Activated naive CD8-positive, alpha-beta T cell (primary cell): ENCODE results near the gene ANKEF1.
"Not testable (repeated sequence)": the region's sequence is repeated elsewhere in the genome, so short reads cannot be mapped to it uniquely, and the experiment has no call there.

ENCODE experiments used
- H3K27ac Mint-ChIP-seq: one replicate; pipeline ENCODE4 v1.8.0; 2021; ENCODE audit warnings: mixed read lengths
- H3K27me3 Mint-ChIP-seq: one replicate; pipeline ENCODE4 v1.8.0; 2021; ENCODE audit warnings: mixed read lengths
- H3K36me3 Mint-ChIP-seq: one replicate; pipeline ENCODE4 v1.8.0; 2021; ENCODE audit warnings: mixed read lengths
- H3K4me1 Mint-ChIP-seq: one replicate; pipeline ENCODE4 v1.8.0; 2021; ENCODE audit warnings: low read depth, mixed read lengths
- H3K4me3 Mint-ChIP-seq: one replicate; pipeline ENCODE4 v1.8.0; 2021; ENCODE audit warnings: mild to moderate bottlenecking, mixed read lengths
- H3K9me3 Mint-ChIP-seq: one replicate; pipeline ENCODE4 v1.8.0; 2021; ENCODE audit warnings: low read depth, mixed read lengths

Gene ANKEF1

GRCh38 chr20:10012464-10012863 is 22.3 kb upstream of the ANKEF1 start:
- Mint-ChIP-seq H3K27ac (no peak overlapping the region), H3K4me1 (no peaks in the 10 kb centered on the region), H3K27me3 (no peaks in the 10 kb centered on the region)

DNA sequence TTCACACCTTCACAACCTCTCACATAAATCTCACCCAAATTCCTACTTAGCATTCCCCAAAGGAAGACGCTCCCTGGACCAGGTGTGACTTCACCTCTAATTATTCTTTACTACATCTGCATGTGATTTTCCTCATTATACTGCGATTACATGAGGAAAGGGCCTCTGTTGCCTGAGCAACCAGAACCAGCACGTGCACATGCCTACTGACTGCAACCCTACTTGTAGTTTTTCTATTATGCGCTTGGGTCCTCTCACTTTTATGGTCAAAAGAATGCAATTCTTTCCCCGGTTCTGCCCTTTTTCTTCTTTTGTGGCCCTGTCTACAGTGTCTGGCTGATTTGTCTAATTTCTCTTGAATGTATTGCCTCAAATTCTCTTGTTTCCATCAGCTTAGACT is 20.4 kb upstream of the ANKEF1 start:
- H3K4me1 Mint-ChIP-seq: no peaks in the 10 kb centered on the region
- H3K27me3 Mint-ChIP-seq: no peaks in the 10 kb centered on the region
- no peak overlapping the region for H3K27ac Mint-ChIP-seq
- no peaks in the 10 kb centered on the region for H3K36me3 Mint-ChIP-seq
- H3K4me3 Mint-ChIP-seq: no peak overlapping the region
- H3K9me3 Mint-ChIP-seq: no peaks in the 10 kb centered on the region

More at GRCh38 chr20:10012464-10012863, 22.3 kb upstream of the ANKEF1 start:
- Mint-ChIP-seq H3K9me3 (no peaks in the 10 kb centered on the region), H3K4me3 (no peak overlapping the region), H3K36me3 (no peaks in the 10 kb centered on the region)

- Mint-ChIP-seq H3K36me3 (no peaks in the 10 kb centered on the region), H3K27me3 (peaks cover 23% of the 10 kb centered on the region)
These were observed 13.8 kb upstream of the ANKEF1 start for GRCh38 chr20:10020937-10021336.

DNA sequence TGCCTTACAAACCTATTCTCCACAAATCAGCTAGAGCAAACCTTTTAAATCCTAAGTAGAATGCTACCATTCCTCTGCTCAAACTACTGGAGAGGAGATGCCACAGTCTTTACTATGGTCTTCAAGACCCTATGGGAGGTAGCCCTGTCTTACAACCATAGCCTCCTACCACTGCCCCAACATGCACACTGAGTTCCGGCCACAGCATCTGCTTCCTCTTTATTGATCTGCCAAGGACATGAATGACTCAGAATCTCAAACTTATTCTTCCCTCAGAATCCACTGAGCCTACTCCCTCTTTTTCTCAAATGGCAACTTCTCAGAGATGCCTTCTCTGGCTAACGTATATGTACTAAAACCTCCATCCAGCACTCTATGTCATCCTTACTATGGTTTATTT is 12.2 kb upstream of the ANKEF1 start:
- no peaks in the 10 kb centered on the region for H3K36me3 Mint-ChIP-seq
- no peaks in the 10 kb centered on the region for H3K4me1 Mint-ChIP-seq
- H3K27ac Mint-ChIP-seq: no peak overlapping the region
- H3K9me3 Mint-ChIP-seq: peaks cover 7% of the 10 kb centered on the region
- H3K27me3 Mint-ChIP-seq: peaks cover 28% of the 10 kb centered on the region
- H3K4me3 Mint-ChIP-seq: no peak overlapping the region

More at GRCh38 chr20:10020937-10021336, 13.8 kb upstream of the ANKEF1 start:
- Mint-ChIP-seq H3K27ac (no peak overlapping the region), H3K4me3 (no peak overlapping the region), H3K9me3 (no peaks in the 10 kb centered on the region), H3K4me1 (no peaks in the 10 kb centered on the region)

GRCh38 chr20:10023911-10024310 is 10.9 kb upstream of the ANKEF1 start:
- H3K27me3 Mint-ChIP-seq: peaks cover 34% of the 10 kb centered on the region
- H3K27ac Mint-ChIP-seq: no peak overlapping the region
- no peaks in the 10 kb centered on the region for H3K4me1 Mint-ChIP-seq
- H3K36me3 Mint-ChIP-seq: no peaks in the 10 kb centered on the region
- no peak overlapping the region for H3K4me3 Mint-ChIP-seq
- H3K9me3 Mint-ChIP-seq: peaks cover 7% of the 10 kb centered on the region

GRCh38 chr20:10031451-10032215 is 3.2 kb upstream of the ANKEF1 start:
- H3K4me3 Mint-ChIP-seq, H3K36me3 Mint-ChIP-seq, H3K9me3 Mint-ChIP-seq, H3K27ac Mint-ChIP-seq: not testable (repeated sequence)
- peaks cover 12% of the 10 kb centered on the region for H3K4me1 Mint-ChIP-seq
- peaks cover 15% of the 10 kb centered on the region for H3K27me3 Mint-ChIP-seq

DNA sequence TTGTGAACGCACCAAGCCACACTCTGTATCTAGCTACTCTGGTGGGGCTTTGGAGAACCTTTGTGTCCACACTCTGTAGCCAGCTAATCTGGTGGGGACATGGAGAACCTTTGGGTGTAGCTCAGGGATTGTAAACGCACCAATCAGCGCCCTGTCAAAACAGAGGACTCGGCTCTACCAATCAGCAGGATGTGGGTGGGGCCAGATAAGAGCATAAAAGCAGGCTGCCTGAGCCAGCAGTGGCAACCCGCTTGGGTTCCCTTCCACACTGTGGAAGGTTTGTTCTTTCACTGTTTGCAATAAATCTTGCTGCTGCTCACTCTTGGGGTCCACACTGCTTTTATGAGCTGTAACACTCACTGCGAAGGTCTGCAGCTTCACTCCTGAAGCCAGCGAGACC is 2.5 kb upstream of the ANKEF1 start:
- H3K36me3 Mint-ChIP-seq, H3K4me3 Mint-ChIP-seq, H3K9me3 Mint-ChIP-seq, H3K27ac Mint-ChIP-seq: not testable (repeated sequence)
- Mint-ChIP-seq H3K27me3 (peaks cover 13% of the 10 kb centered on the region), H3K4me1 (peaks cover 16% of the 10 kb centered on the region)

DNA sequence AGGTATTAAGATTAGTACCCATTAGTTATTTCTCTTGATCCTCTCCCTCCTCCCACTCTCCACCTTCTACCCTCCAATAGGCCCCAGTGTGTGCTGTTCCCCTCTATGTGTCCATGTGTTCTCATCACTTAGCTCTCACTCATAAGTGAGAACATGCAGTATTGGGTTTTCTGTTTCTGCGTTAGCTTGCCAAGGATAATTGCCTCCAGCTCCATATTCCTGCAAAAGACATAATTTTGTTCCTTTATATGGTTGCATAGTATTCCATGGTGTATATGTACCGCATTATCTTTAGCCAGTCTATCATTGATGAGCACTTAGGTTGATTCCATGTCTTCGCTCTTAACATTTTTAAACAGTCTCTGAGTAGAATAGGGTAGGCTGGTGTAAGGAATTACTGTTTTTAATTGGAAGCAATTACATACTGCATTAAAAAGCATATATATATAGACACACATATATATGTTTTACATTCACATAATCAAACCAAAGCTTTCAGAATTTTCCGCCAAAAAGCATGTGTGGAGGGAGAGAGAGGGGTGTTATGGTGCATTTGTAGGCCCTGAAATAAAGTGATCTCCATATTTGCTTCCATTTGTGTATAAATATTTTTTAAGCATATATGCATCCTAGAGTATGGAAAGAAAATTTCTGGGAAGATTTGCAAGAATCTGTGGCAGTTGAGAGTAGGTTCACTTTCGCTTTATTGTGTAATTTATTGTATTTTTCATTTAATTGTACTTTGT is 709 bp upstream of the ANKEF1 start:
- Mint-ChIP-seq H3K36me3 (peaks cover 8% of the 10 kb centered on the region), H3K27ac (no peak overlapping the region), H3K27me3 (peaks cover 4% of the 10 kb centered on the region), H3K4me3 (peak overlapping the region; percentile 71), H3K4me1 (peaks cover 19% of the 10 kb centered on the region), H3K9me3 (no peaks in the 10 kb centered on the region)

DNA sequence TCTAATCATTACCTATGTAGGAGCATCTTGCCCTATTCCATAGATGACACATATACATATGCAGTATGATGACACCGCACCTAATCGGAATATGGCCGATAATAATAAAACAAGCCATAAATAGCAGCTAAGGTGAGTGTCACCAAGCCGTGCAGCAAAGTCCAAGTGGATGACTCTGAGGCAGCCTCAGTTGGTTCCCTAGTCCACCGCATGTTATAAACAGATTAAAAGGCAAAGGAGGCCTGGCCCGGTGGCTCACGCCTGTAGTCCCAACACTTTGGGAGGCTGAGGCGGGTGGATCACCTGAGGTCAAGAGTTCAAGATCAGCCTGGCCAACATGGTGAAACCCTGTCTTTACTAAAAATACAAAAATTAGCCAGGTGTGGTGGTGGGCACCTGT is 1.5 kb downstream of the ANKEF1 start:
- H3K27me3 Mint-ChIP-seq, H3K9me3 Mint-ChIP-seq, H3K27ac Mint-ChIP-seq: not testable (repeated sequence)
- Mint-ChIP-seq H3K4me1 (peaks cover 19% of the 10 kb centered on the region), H3K4me3 (peak overlapping the region; percentile 80), H3K36me3 (peaks cover 14% of the 10 kb centered on the region)

DNA sequence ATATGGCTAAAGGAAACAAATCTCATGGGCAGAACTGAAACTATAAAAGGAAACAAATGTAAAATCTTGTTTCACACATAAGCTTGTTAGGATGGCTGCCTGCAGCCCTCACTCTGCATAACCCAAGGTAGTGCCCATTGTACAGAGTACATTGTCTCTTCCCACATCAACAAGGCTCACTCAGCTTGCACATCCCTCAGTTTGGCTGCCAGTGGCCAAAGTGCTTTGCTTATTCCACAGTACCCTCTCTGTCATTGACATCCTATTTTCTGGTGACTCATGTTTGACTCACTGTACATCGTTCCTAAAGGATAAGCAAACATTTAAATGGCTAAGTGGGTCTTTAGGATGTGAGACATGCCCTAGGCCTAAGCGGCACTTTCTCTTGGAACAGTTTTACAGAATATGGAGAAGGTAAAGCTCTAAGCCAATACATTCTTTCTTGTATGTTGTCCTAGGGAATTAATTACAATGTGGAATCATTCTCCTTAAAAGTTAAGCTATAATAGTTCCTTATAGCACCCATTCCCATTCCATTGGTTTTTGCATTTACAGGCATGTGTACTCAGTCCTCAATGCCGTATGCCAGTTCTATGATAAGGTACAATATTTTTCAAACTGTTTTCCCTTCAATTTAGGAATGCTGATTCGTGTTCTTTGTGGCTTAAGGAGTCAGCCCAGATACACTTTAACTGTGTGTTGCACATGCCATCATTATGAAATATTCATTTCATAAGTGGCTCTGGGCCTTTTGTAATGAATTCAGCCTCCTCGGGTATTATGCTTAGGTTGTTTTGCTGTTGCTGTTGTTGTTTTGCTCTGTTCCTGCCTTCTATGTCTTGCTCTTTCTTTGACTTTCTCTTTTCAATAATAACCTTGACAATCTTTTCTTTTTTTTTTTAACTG is 5.5 kb downstream of the ANKEF1 start:
- H3K9me3 Mint-ChIP-seq: no peaks in the 10 kb centered on the region
- peaks cover 20% of the 10 kb centered on the region for H3K4me1 Mint-ChIP-seq
- H3K27me3 Mint-ChIP-seq: no peaks in the 10 kb centered on the region
- peaks cover 22% of the 10 kb centered on the region for H3K36me3 Mint-ChIP-seq
- H3K4me3 Mint-ChIP-seq: no peak overlapping the region
- H3K27ac Mint-ChIP-seq: no peak overlapping the region

DNA sequence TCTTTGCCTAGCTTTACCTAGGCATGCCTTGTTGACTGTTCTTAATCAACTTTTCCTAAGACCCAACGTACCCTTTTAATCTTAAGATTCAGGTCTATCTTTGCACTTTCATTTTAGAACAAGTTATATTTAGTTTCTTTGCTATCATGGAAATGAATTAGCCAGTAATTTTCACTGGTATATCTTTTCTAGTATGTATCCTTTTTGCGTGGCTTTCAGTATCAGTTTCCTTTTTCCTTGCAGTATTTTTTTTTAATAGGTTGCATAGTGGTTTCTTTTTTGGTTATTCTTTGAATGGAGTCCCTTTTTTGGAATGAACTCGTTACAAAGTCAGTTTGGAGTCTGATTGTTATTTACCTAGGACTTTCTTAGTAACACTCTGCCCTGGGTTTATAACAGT is 7.3 kb downstream of the ANKEF1 start:
- Mint-ChIP-seq H3K27me3 (no peaks in the 10 kb centered on the region), H3K4me3 (no peak overlapping the region), H3K27ac (no peak overlapping the region), H3K4me1 (peaks cover 10% of the 10 kb centered on the region), H3K9me3 (no peaks in the 10 kb centered on the region), H3K36me3 (peaks cover 23% of the 10 kb centered on the region)

- Mint-ChIP-seq H3K36me3 (peaks cover 17% of the 10 kb centered on the region), H3K27ac (no peak overlapping the region), H3K4me1 (no peaks in the 10 kb centered on the region), H3K9me3 (no peaks in the 10 kb centered on the region), H3K4me3 (no peak overlapping the region), H3K27me3 (no peaks in the 10 kb centered on the region)
These were observed 12.6 kb downstream of the ANKEF1 start for GRCh38 chr20:10047427-10047826.

DNA sequence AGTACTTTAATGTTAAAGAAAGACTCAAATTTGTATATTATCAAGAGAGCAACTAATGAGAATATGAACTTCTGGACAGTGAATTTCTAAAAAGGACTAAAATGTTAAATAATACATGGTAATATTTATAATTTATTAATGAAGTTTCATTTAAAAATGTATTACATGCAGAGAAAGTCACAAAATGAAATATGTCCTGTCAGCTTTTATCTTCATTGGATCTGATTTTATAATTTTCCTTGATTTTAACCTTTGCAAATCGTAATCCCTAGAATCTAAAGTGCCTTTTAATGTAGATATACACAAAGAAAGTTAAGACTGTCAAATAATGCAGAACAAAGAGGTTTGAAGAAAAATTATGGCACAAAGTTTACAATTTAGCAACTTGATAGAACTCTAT is 16.4 kb downstream of the ANKEF1 start:
- Mint-ChIP-seq H3K4me3 (no peak overlapping the region), H3K36me3 (peaks cover 27% of the 10 kb centered on the region), H3K27ac (no peak overlapping the region), H3K27me3 (no peaks in the 10 kb centered on the region), H3K9me3 (no peaks in the 10 kb centered on the region), H3K4me1 (no peaks in the 10 kb centered on the region)

DNA sequence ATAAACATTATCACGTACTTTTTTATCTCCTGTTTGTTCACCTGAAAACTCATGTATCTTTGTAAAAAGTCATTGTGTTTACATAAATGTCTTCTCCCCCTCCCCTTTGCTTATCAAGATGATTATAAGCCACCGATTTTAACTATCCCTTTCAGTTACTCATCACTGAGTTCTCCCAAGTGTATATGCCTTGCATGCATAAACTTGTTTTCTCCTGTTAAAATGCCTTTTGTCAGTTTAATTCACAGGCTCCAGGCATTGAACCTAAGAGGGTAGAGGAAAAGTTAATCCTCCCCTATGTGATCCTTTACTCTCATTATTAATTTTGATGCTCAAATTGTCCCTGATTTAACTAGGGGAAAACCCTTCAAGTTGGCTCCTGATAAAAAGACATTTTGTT is 24.2 kb downstream of the ANKEF1 start:
- no peak overlapping the region for H3K27ac Mint-ChIP-seq
- H3K4me1 Mint-ChIP-seq: no peaks in the 10 kb centered on the region
- H3K9me3 Mint-ChIP-seq: no peaks in the 10 kb centered on the region
- peaks cover 2% of the 10 kb centered on the region for H3K27me3 Mint-ChIP-seq
- no peak overlapping the region for H3K4me3 Mint-ChIP-seq
- peaks cover 22% of the 10 kb centered on the region for H3K36me3 Mint-ChIP-seq

GRCh38 chr20:10060226-10060625 is 25.4 kb downstream of the ANKEF1 start:
- no peak overlapping the region for H3K27ac Mint-ChIP-seq
- H3K4me1 Mint-ChIP-seq: no peaks in the 10 kb centered on the region
- H3K9me3 Mint-ChIP-seq: no peaks in the 10 kb centered on the region
- no peak overlapping the region for H3K4me3 Mint-ChIP-seq
- peaks cover 17% of the 10 kb centered on the region for H3K36me3 Mint-ChIP-seq
- H3K27me3 Mint-ChIP-seq: peaks cover 4% of the 10 kb centered on the region
